GM12878 (cell line): ENCODE measurements around the gene ZFYVE21. TPM values are rescaled to one million over a fixed set of nuclear protein-coding genes. Genes with fewer than 3 reads are reported as not detected.

Experiments
- ATAC-seq: fragments of 200-7000 bp; cut with Tn5 transposase; 3 replicates; pipeline ENCODE4 v1.9.1; 2020; ENCODE audit warnings: mild to moderate bottlenecking, moderate library complexity
- BruUV-seq: library from RNA; stranded (reverse); fragments of 400-500 nt; replicated peaks from 2 replicates; lab custom pipeline; 2021; lab: Mats Ljungman, UMichigan
- CTCF ChIA-PET: fragments of 300-600 bp; sonication (Branson Sonifier 250); formaldehyde crosslinking; extraction: SDS; loops from one replicate; lab custom pipeline; 2021; ENCODE audit warnings: inconsistent platforms; lab: Yijun Ruan, JAX
- POLR2A ChIA-PET: fragments of 350-600 bp; formaldehyde crosslinking; extraction: SDS; loops from one replicate; lab custom pipeline; 2021; ENCODE audit warnings: inconsistent platforms; lab: Charles Lee
- RAD21 ChIA-PET: fragments of 300-600 bp; sonication (Branson Sonifier 250); formaldehyde crosslinking; loops from one replicate; lab custom pipeline; 2023; ENCODE audit warnings: antibody characterized with exemption; ENCODE audit not compliant: unreplicated experiment; lab: Charles Lee
- SMC1A ChIA-PET: fragments of 300-600 bp; sonication (Branson Sonifier 250); formaldehyde crosslinking; loops from one replicate; lab custom pipeline; 2023; ENCODE audit not compliant: unreplicated experiment, uncharacterized antibody; lab: Charles Lee
- DNase-seq: peaks from one replicate; pipeline ENCODE4 v3.0.0-alpha.2; 2011; ENCODE audit warnings: low read depth, low spot score
- FAIRE-seq: peaks from 3 replicates; lab custom pipeline; 2011; peaks lifted over from hg19 to GRCh38; lab: Jason Lieb, UNC
- H2AFZ ChIP-seq: 2 replicates; pipeline ENCODE4 v1.6.0; 2011; ENCODE audit warnings: low read depth, low read length, control low read depth; ENCODE audit not compliant: control insufficient read depth
- H3K27ac ChIP-seq: 2 replicates; pipeline ENCODE4 v1.5.1; 2011; ENCODE audit warnings: control low read depth; ENCODE audit not compliant: control insufficient read depth, insufficient read depth
- H3K27me3 ChIP-seq, 2 experiments: replicated peaks in 1 of 2; 2 replicates each; pipeline versions ENCODE4 v1.6.0 to v1.6.1; 2011; ENCODE audit warnings: low read length in 1 of 2; ENCODE audit not compliant: control insufficient read depth in 2 of 2, insufficient read depth in 2 of 2
- H3K36me3 ChIP-seq, 2 experiments: 2 replicates each; pipeline ENCODE4 v1.5.1; 2011; ENCODE audit warnings: low read length in 1 of 2; ENCODE audit not compliant: control insufficient read depth in 2 of 2, insufficient read depth in 2 of 2
- H3K4me1 ChIP-seq: 2 replicates; pipeline ENCODE4 v1.6.1; 2011; ENCODE audit warnings: mild to moderate bottlenecking, low read length, moderate library complexity, mixed read lengths; ENCODE audit not compliant: control insufficient read depth, insufficient read depth
- H3K4me2 ChIP-seq: 2 replicates; pipeline ENCODE4 v1.6.0; 2011; ENCODE audit warnings: control low read depth; ENCODE audit not compliant: control insufficient read depth, insufficient read depth
- H3K4me3 ChIP-seq: fragments of 200-600 bp; sonication (generic); 2 replicates; pipeline ENCODE4 v1.5.1; 2016
- H3K79me2 ChIP-seq: 2 replicates; pipeline ENCODE4 v1.6.0; 2011; ENCODE audit warnings: low read length; ENCODE audit not compliant: control insufficient read depth, insufficient read depth
- H3K9ac ChIP-seq: 2 replicates; pipeline ENCODE4 v1.8.0; 2011; ENCODE audit warnings: low read length, control low read depth, mixed read lengths; ENCODE audit not compliant: control insufficient read depth, insufficient read depth
- H3K9me3 ChIP-seq: replicated peaks from 3 replicates; pipeline ENCODE4 v1.5.1; 2011; ENCODE audit warnings: mild to moderate bottlenecking, low read length; ENCODE audit not compliant: control insufficient read depth, insufficient read depth
- H4K20me1 ChIP-seq: 2 replicates; pipeline ENCODE4 v1.6.0; 2011; ENCODE audit not compliant: control insufficient read depth, insufficient read depth
- BMI1 ChIP-seq: fragments of 450-650 bp; IDR thresholded peaks from 2 replicates; pipeline ENCODE4 v1.6.1; 2016; ENCODE audit warnings: mild to moderate bottlenecking, moderate library complexity, borderline replicate concordance
- CBFB ChIP-seq: IDR thresholded peaks from 2 replicates; pipeline ENCODE4 v1.6.1; 2016; ENCODE audit warnings: antibody characterized with exemption, low read depth
- CBX3 ChIP-seq: fragments of 200-600 bp; sonication (generic); IDR thresholded peaks from 2 replicates; pipeline ENCODE4 v1.6.1; 2016; ENCODE audit warnings: low read depth, borderline replicate concordance
- CBX5 ChIP-seq: sonication (generic); IDR thresholded peaks from 2 replicates; pipeline ENCODE4 v1.6.1; 2016; ENCODE audit warnings: low read depth, moderate library complexity, mild to moderate bottlenecking, inconsistent platforms
- POLR2A ChIP-seq: IDR thresholded peaks from 2 replicates; pipeline ENCODE4 v1.6.1; 2011; ENCODE audit warnings: low read depth, mild to moderate bottlenecking, low read length
- POU2F2 ChIP-seq: IDR thresholded peaks from 3 replicates; pipeline ENCODE4 v1.6.1; 2011; ENCODE audit warnings: low read depth, mild to moderate bottlenecking, low read length, borderline replicate concordance
- REST ChIP-seq: IDR thresholded peaks from 2 replicates; pipeline ENCODE4 v1.6.1; 2012; ENCODE audit warnings: mild to moderate bottlenecking, low read depth, low read length
- SPI1 ChIP-seq: IDR thresholded peaks from 2 replicates; pipeline ENCODE4 v1.6.1; 2011; ENCODE audit warnings: low read depth, mild to moderate bottlenecking, low read length, moderate library complexity, borderline replicate concordance; ENCODE audit not compliant: insufficient read depth
- WGBS: methylation state at CpG from one replicate; pipeline ENCODE4 v1.1.6; 2016; ENCODE audit warnings: low lambda C conversion rate; ENCODE audit not compliant: insufficient replicate concordance, insufficient coverage; ENCODE audit errors: missing lambda C conversion rate; 5-methylcytosine and 5-hydroxymethylcytosine counted together
- in situ Hi-C: fragments of 300-500 bp; cut with MboI; formaldehyde crosslinking; loops from 9 replicates; pipeline ENCODE4 v1.14.3; 2018; ENCODE audit warnings: mixed read lengths
- intact Hi-C: fragments of 100-400 bp; cut with micrococcal nuclease; formaldehyde crosslinking; loops from one replicate; pipeline ENCODE4 v1.14.2; 2022; ENCODE audit not compliant: unreplicated experiment
- polyA plus RNA-seq, 11 experiments: library from polyadenylated mRNA; depleted of rRNA in 4 of 11; unstranded in 6 of 11; stranded (reverse) in 5 of 11; fragments of >200 nt; fragmentation: Nextera tagmentation in 4 of 11; fragmentation: Illumina TruSeq in 1 of 11; extraction: Ambion mirVana in 4 of 11; extraction: Trizol in 1 of 11; gene quantifications; 1 replicate in 1 of 11; 2 replicates in 10 of 11; pipeline versions ENCODE4 v1.2.1 to v1.2.3, GENCODE V29; 2011 to 2016; ENCODE audit warnings: inconsistent platforms in 2 of 11, missing spikeins in 2 of 11, low read depth in 1 of 11
- total RNA-seq, 4 experiments: library from RNA; depleted of rRNA in 3 of 4; stranded (reverse); fragments of >200 nt in 3 of 4; fragmentation: Illumina TruSeq in 1 of 4; extraction: Trizol in 1 of 4; gene quantifications; 2 replicates each; pipeline versions ENCODE4 v1.2.1 to v1.2.3, GENCODE V29; 2013 to 2021

Gene ZFYVE21
- total and polyA plus RNA-seq, 10 of the 15 experiments (the other 5 are each of a cell fraction or from before 2014, with no cell fraction given) = 0.79 to 21.7 (median 13.8) TPM

- TF ChIP-seq CBX3 = no peak
- no peak for TF ChIP-seq BMI1
- no peak for TF ChIP-seq SPI1
- TF ChIP-seq POU2F2 = no peak
- TF ChIP-seq CBFB = no peak
- TF ChIP-seq REST = no peak
Observed at GRCh38 chr14:103700753-103701490, 14.7 kb upstream of the ZFYVE21 start (continued).

DNA sequence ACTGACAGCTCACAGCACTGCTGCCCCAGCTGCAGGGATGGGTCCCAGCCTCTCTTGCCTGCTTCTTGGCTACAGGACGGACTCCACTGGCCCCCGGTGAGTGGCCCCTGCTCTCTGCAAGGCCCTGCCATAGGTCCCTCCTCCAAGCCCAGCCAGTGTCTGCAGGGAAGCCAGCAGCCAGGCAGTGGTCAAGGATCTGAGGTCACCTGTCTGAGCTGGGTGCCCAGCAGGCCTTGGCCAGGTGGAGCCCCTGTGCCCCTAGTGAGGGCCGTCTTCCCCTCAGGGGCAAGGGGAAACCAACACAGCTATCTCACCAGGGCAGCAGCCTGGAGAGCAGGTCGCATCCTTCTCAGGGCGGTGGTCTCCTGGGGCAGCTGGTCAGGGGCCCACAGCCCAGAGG lies 13.5 kb upstream of the ZFYVE21 start:
- no peaks in the 10 kb centered on the region for H3K79me2 ChIP-seq
- in situ Hi-C loops = no loop called here
- ATAC-seq (no peak), DNase-seq (no peak), FAIRE-seq (no peak)
- no peaks in the 10 kb centered on the region for H3K4me1 ChIP-seq
- H2AFZ ChIP-seq = no peak overlapping the region
- ChIA-PET POLR2A (no interaction called here), CTCF (interaction anchor here (1.3 kb wide), 1 partner anchor 12 kb away, joined by 5 read pairs; no protein-coding TSS in a partner anchor), RAD21 (no interaction called here)
- no peaks in the 10 kb centered on the region for H3K9me3 ChIP-seq
- no peaks in the 10 kb centered on the region for H4K20me1 ChIP-seq
- H3K27ac ChIP-seq = no peak overlapping the region
- no TSS peak for BruUV-seq
- no peak overlapping the region for H3K4me2 ChIP-seq
- no peaks in the 10 kb centered on the region for H3K27me3 ChIP-seq
- TF ChIP-seq CBX5 (no peak), POLR2A (peak; percentile 49; the same call in 1 of the 2 replicates)
- TF ChIP-seq, all 136 proteins: peak for 1
- no peak overlapping the region for H3K4me3 ChIP-seq
- H3K9ac ChIP-seq = no peak overlapping the region
- SMC1A ChIA-PET = no interaction called here
- peaks cover 5 to 44% of the 10 kb centered on the region in 2 experiments; a peak in 3 of 4 replicates for H3K36me3 ChIP-seq
- 80% methylated on average over 5 of the region's 5 CpGs for WGBS
- intact Hi-C loops = no loop called here
